Adrenal gland (tissue), 12 donors: ENCODE measurements around the gene IQGAP2. TPM values are rescaled to one million over a fixed set of nuclear protein-coding genes. Genes with fewer than 3 reads are reported as not detected.

ENCODE experiments used
- DNase-seq, 7 donors: peaks; one replicate each; pipeline ENCODE4 v3.0.0-alpha.2; 2019 to 2020
- H3K27ac ChIP-seq, 5 donors: fragments of 200-600 bp; sonication (generic) in 4 of 5; 1 replicate in 3 of 5; 2 replicates in 2 of 5; pipeline versions ENCODE4 v1.5.1 to v1.8.0; 2016 to 2020; ENCODE audit warnings: mild to moderate bottlenecking in 1 of 5
- H3K27me3 ChIP-seq: fragments of 200-600 bp; 2 replicates; pipeline ENCODE4 v1.8.0; 2021
- H3K36me3 ChIP-seq, 2 donors: fragments of 200-600 bp; replicated peaks in 1 of 2; 1 replicate in 1 of 2; 2 replicates in 1 of 2; pipeline versions ENCODE4 v1.5.1 to v1.8.0; 2018 to 2022
- H3K4me1 ChIP-seq, 2 donors: fragments of 200-600 bp; replicated peaks in 1 of 2; 1 replicate in 1 of 2; 2 replicates in 1 of 2; pipeline versions ENCODE4 v1.5.1 to v1.8.0; 2018 to 2021
- H3K4me3 ChIP-seq, 4 donors: fragments of 200-600 bp; sonication (generic) in 3 of 4; one replicate each; pipeline ENCODE4 v1.5.1; 2016 to 2018
- H3K9me3 ChIP-seq, 3 donors: fragments of 200-600 bp; sonication (generic) in 1 of 3; replicated peaks in 1 of 3; 1 replicate in 2 of 3; 2 replicates in 1 of 3; pipeline versions ENCODE4 v1.5.1 to v1.8.0; 2016 to 2021
- CTCF ChIP-seq, 6 experiments: fragments of 450-650 bp in 4 of 6; fragments of 200-600 bp in 2 of 6; sonication (generic) in 1 of 6; IDR thresholded peaks; 1 replicate in 5 of 6; 2 replicates in 1 of 6; pipeline versions ENCODE4 v1.5.1 to v1.8.0; 2016 to 2021; ENCODE audit warnings: antibody characterized with exemption in 6 of 6, mild to moderate bottlenecking in 2 of 6, moderate library complexity in 1 of 6
- POLR2A ChIP-seq, 2 donors: fragments of 450-650 bp; IDR thresholded peaks; one replicate each; pipeline ENCODE4 v1.6.1; 2017; ENCODE audit warnings: antibody characterized with exemption in 2 of 2, mild to moderate bottlenecking in 2 of 2, moderate library complexity in 1 of 2
- WGBS, 4 donors: extraction: QIAGEN DNeasy Blood & Tissue Kit in 2 of 4; methylation state at CpG; one replicate each; pipeline versions ENCODE4 v1.1.5 to v1.1.7; 2013 to 2017; 5-methylcytosine and 5-hydroxymethylcytosine counted together
- intact Hi-C, 2 donors: fragments of 100-400 bp; cut with DNase I; formaldehyde crosslinking; loops; one replicate each; pipeline versions ENCODE4 v1.14.1 to v1.15.0; 2022 to 2023
- polyA plus RNA-seq, 3 donors: library from polyadenylated mRNA; stranded (reverse); fragments of 200-250 nt in 2 of 3; fragments of 350-450 nt in 1 of 3; fragmentation: Illumina TruSeq in 1 of 3; extraction: RNeasy Lipid Tissue Mini Kit (QIAGEN cat#74804) in 1 of 3; gene quantifications; one replicate each; pipeline ENCODE4 v1.2.3, GENCODE V29; 2013 to 2014
- total RNA-seq, 9 donors: library from RNA; depleted of rRNA in 4 of 9; stranded (reverse); fragments of >200 nt in 4 of 9; fragments of 120-200 nt in 1 of 9; fragmentation: NEBNext Ultra II Directional in 1 of 9; extraction: Animal tissue kit (Norgen Biotek cat#: 25700) in 1 of 9; gene quantifications; one replicate each; pipeline versions ENCODE4 v1.1.0 to v1.2.4, GENCODE V29; 2013 to 2023
- donor health status: healthy with polysubstance abuse.
- donor health status: Bipolar disorder and iron deficiency.
- donor health status: DM: yes; HTN: yes; CAD: no.
- donor health status: DM: no; HTN: no; CAD: no.
- donor health status: DM: no; HTN: no; CAD: no.
- donor health status: DM: yes; HTN: yes; CAD: no.

Gene IQGAP2
- total and polyA plus RNA-seq, 12 donors: 14.9 to 77.3 (median 36.1) TPM

- Histone ChIP-seq H3K4me3 (peak overlapping the region in 3 of 4 donors; percentile 44 to 93 (median 83)), H3K36me3 (no peaks in the 10 kb centered on the region), H3K4me1 (peaks cover 6 to 18% of the 10 kb centered on the region in 2 donors), H3K27me3 (no peaks in the 10 kb centered on the region), H3K9me3 (no peaks in the 10 kb centered on the region), H3K27ac (peak overlapping the region in 4 of 5 donors; percentile 31 to 86 (median 48))
- no peak for DNase-seq
- 0 to 1% (median 0%) methylated on average over 14 of the region's 14 CpGs for WGBS, 4 donors
- TF ChIP-seq POLR2A (IDR thresholded peaks at IDR 0.05) (no peak), CTCF (IDR thresholded peaks at IDR 0.05) (no peak)
- intact Hi-C loops: no loop called here
These were observed 312.3 kb downstream of the IQGAP2 start for GRCh38 chr5:76715486-76715735.

GRCh38 chr5:76715736-76716455 is 312.8 kb downstream of the IQGAP2 start, which contains the start of gene F2R:
F2R (plus strand) TSS chr5:76716126; CDS start chr5:76716308, 182 bp downstream.
- H3K27ac ChIP-seq: peak within 1 kb of the TSS in 4 of 5 donors; percentile 32 to 86 (median 48)
- DNase-seq: peak in 6 of 7 donors; percentile 32 to 61 (median 46)
- TF ChIP-seq POLR2A (IDR thresholded peaks at IDR 0.05) (no peak), CTCF (IDR thresholded peaks at IDR 0.05) (peak in 3 of 6 experiments; percentile 32 to 53 (median 47))

GRCh38 chr5:76716456-76717157 is 313.5 kb downstream of the IQGAP2 start:
- TF ChIP-seq POLR2A (IDR thresholded peaks at IDR 0.05): no peak
- TF ChIP-seq CTCF (IDR thresholded peaks at IDR 0.05): no peak
- WGBS, 4 donors: 6 to 12% (median 10%) methylated on average over 18 to 29 of the region's 29 CpGs
- H3K36me3 ChIP-seq: no peaks in the 10 kb centered on the region
- no peaks in the 10 kb centered on the region for H3K9me3 ChIP-seq
- intact Hi-C loops: no loop called here
- H3K4me3 ChIP-seq: peak overlapping the region; percentile 48 to 93 (median 77)
- DNase-seq: peak in 1 of 7 donors; percentile 35
- H3K4me1 ChIP-seq: peaks cover 6 to 22% of the 10 kb centered on the region in 2 donors
- H3K27me3 ChIP-seq: no peaks in the 10 kb centered on the region
- H3K27ac ChIP-seq: peak overlapping the region in 4 of 5 donors; percentile 32 to 86 (median 48)

More at GRCh38 chr5:76715736-76716455, 312.8 kb downstream of the IQGAP2 start, which contains the start of gene F2R:
- Histone ChIP-seq H3K27me3 (no peaks in the 10 kb centered on the region), H3K9me3 (no peaks in the 10 kb centered on the region), H3K4me1 (peaks cover 6 to 18% of the 10 kb centered on the region in 2 donors), H3K36me3 (no peaks in the 10 kb centered on the region), H3K4me3 (peak within 1 kb of the TSS; percentile 48 to 93 (median 77))
- intact Hi-C loops: no loop called here
- 0 to 1% (median 0%) methylated on average over 22 to 82 of the region's 82 CpGs for WGBS, 4 donors
